Transverse colon (tissue), 4 donors: Measurements from ENCODE around the gene AK4. TPM values are rescaled to one million over a fixed set of nuclear protein-coding genes. Genes with fewer than 3 reads are reported as not detected.

ENCODE experiments used
- DNase-seq: peaks from one replicate; pipeline ENCODE4 v3.0.0-alpha.2; 2019
- H3K27ac ChIP-seq, 4 donors: fragments of 200-600 bp; sonication (generic); 2 replicates each; pipeline ENCODE4 v1.5.1; 2016 to 2018; ENCODE audit warnings: inconsistent platforms in 4 of 4
- H3K27me3 ChIP-seq: fragments of 200-600 bp; sonication (generic); 2 replicates; pipeline ENCODE4 v1.5.1; 2017; ENCODE audit warnings: inconsistent platforms
- H3K36me3 ChIP-seq, 4 donors: fragments of 200-600 bp; sonication (generic); 2 replicates each; pipeline ENCODE4 v1.5.1; 2017 to 2019; ENCODE audit warnings: inconsistent platforms in 4 of 4
- H3K4me1 ChIP-seq, 4 donors: fragments of 200-600 bp; sonication (generic); 2 replicates each; pipeline ENCODE4 v1.5.1; 2017 to 2020; ENCODE audit warnings: inconsistent platforms in 4 of 4
- H3K4me3 ChIP-seq, 4 donors: fragments of 200-600 bp; sonication (generic); 1 replicate in 1 of 4; 2 replicates in 3 of 4; pipeline versions ENCODE4 v1.5.1 to v1.6.1; 2017 to 2019; ENCODE audit warnings: inconsistent platforms in 4 of 4
- H3K9me3 ChIP-seq, 2 donors: fragments of 200-600 bp; sonication (generic); 2 replicates each; pipeline ENCODE4 v1.5.1; 2017 to 2019; ENCODE audit warnings: inconsistent platforms in 2 of 2
- EP300 ChIP-seq: sonication (generic); formaldehyde crosslinking; IDR thresholded peaks from one replicate; pipeline ENCODE4 v1.6.1; 2017; ENCODE audit warnings: antibody characterized with exemption, low read depth
- POLR2A ChIP-seq: fragments of 450-650 bp; IDR thresholded peaks from one replicate; pipeline ENCODE4 v1.6.1; 2016; ENCODE audit warnings: antibody characterized with exemption, mild to moderate bottlenecking, moderate library complexity
- POLR2AphosphoS5 ChIP-seq, 3 donors: sonication (generic); formaldehyde crosslinking; IDR thresholded peaks; one replicate each; pipeline ENCODE4 v1.6.1; 2016; ENCODE audit warnings: antibody characterized with exemption in 3 of 3
- WGBS, 2 donors: methylation state at CpG; one replicate each; pipeline ENCODE4 v1.1.5; 2018; ENCODE audit warnings: low coverage in 1 of 2; 5-methylcytosine and 5-hydroxymethylcytosine counted together
- in situ Hi-C, 4 donors: fragments of 200-750 bp; cut with MboI; loops; one replicate each; pipeline versions ENCODE4 v1.15.0 to v1.15.1; 2017; ENCODE audit warnings: low sequenced_read_pairs in 3 of 4, low pct_ligation_motif_present in 1 of 4, low pct_unique_long_range_greater_than_20kb in 1 of 4
- intact Hi-C: fragments of 100-400 bp; cut with DNase I; formaldehyde crosslinking; loops from one replicate; pipeline ENCODE4 v1.15.1; 2023; ENCODE audit warnings: low total_unique reads
- total RNA-seq, 4 donors: library from RNA; depleted of rRNA; stranded (reverse); fragments of >200 nt; gene quantifications; one replicate each; pipeline ENCODE4 v1.1.0, GENCODE V29; 2016
- TF ChIP-seq, protein P1 (sequence below), 5 experiments: fragments of 200-600 bp in 3 of 5; fragments of 450-650 bp in 2 of 5; sonication (generic) in 3 of 5; IDR thresholded peaks; 1 replicate in 2 of 5; 2 replicates in 3 of 5; pipeline ENCODE4 v1.5.1; 2016 to 2017; ENCODE audit warnings: antibody characterized with exemption in 5 of 5, inconsistent platforms in 3 of 5, mild to moderate bottlenecking in 2 of 5, moderate library complexity in 1 of 5

Gene AK4
- total RNA-seq, 4 donors from 2014 or later, result 12.0 to 42.8 (median 36.1) TPM

DNA sequence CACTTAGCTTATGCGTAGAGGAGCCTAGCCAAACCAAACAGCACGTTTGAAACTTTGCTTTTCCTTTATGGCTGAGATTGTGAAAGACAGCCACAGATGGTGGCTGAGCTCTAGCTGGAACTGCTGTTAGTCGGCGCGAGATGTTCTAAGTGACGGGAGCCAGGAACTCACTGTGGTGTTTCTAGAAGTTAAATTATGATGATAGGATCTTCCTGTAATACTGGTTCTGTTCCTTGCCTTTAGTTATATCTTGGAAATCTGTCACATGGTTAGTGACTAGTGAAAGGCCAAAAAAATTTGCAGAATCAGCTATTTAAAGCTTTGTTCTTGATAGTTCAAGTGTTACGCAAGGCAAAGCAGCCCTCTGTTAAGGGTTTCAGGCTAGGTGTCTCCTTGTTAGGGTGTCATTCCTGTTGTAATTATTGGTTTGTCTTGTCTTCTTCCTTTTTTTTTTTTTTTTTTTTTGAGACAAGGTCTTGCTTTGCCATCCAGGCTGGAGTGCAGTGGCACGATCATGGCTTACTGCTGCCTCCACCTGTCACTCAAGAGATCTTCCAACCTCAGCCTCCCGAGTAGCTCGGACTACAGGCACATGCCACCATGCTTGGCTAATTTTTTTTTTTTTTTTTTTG is 22.6 kb downstream of the AK4 start:
- no peaks in the 10 kb centered on the region for H3K36me3 ChIP-seq
- H3K4me3 ChIP-seq, result no peak overlapping the region
- H3K4me1 ChIP-seq, result peaks cover 4 to 27% (median 7%) of the 10 kb centered on the region in 4 donors
- no peaks in the 10 kb centered on the region for H3K27me3 ChIP-seq
- no peak overlapping the region for H3K27ac ChIP-seq
- in situ Hi-C loops, result no loop called here
- DNase-seq, result peak; percentile 35
- 39 to 71% methylated on average over 7 to 10 of the region's 10 CpGs for WGBS, 2 donors
- TF ChIP-seq, protein P1, sequence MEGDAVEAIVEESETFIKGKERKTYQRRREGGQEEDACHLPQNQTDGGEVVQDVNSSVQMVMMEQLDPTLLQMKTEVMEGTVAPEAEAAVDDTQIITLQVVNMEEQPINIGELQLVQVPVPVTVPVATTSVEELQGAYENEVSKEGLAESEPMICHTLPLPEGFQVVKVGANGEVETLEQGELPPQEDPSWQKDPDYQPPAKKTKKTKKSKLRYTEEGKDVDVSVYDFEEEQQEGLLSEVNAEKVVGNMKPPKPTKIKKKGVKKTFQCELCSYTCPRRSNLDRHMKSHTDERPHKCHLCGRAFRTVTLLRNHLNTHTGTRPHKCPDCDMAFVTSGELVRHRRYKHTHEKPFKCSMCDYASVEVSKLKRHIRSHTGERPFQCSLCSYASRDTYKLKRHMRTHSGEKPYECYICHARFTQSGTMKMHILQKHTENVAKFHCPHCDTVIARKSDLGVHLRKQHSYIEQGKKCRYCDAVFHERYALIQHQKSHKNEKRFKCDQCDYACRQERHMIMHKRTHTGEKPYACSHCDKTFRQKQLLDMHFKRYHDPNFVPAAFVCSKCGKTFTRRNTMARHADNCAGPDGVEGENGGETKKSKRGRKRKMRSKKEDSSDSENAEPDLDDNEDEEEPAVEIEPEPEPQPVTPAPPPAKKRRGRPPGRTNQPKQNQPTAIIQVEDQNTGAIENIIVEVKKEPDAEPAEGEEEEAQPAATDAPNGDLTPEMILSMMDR (IDR thresholded peaks at IDR 0.05), result no peak
- TF ChIP-seq EP300 (no peak), POLR2AphosphoS5 (IDR thresholded peaks at IDR 0.05) (peak in 2 of 3 donors; percentile 16 to 21), POLR2A (no peak)
- no peaks in the 10 kb centered on the region for H3K9me3 ChIP-seq
- intact Hi-C loops, result no loop called here

GRCh38 chr1:65172936-65173690 is 25.1 kb downstream of the AK4 start:
- Histone ChIP-seq H3K4me3 (no peak overlapping the region), H3K27me3 (no peaks in the 10 kb centered on the region), H3K36me3 (no peaks in the 10 kb centered on the region), H3K4me1 (peaks cover 5 to 25% (median 8%) of the 10 kb centered on the region in 4 donors), H3K9me3 (no peaks in the 10 kb centered on the region), H3K27ac (no peak overlapping the region)
- DNase-seq, result no peak
- in situ Hi-C loops, result no loop called here
- WGBS, 2 donors, result 87 to 100% methylated on average over 1 to 14 of the region's 14 CpGs
- intact Hi-C loops, result no loop called here
- TF ChIP-seq POLR2AphosphoS5 (IDR thresholded peaks at IDR 0.05) (no peak), POLR2A (no peak), EP300 (no peak)
- TF ChIP-seq, protein P1 (IDR thresholded peaks at IDR 0.05), result no peak

DNA sequence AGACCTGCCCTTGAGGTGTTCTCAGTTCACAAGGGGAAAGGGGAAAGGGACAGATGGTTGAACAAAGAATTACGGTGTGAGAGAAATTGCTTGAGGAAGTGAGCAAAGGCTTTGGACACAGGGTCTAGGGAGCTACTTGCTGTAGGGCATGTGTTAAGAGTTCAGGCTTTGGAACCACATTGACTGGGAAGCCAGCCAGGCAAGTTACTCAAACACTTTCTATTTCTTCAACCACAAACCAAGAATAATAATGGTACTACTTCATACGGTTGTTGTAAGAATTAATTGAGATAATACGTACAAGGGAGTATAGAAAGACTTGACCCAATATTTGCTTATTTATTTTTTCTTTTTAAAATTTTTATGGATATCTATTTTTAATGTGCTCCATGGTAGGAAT is 26.6 kb downstream of the AK4 start:
- H3K27ac ChIP-seq, result no peak overlapping the region
- peaks cover 5 to 25% (median 8%) of the 10 kb centered on the region in 4 donors for H3K4me1 ChIP-seq
- peak; percentile 35 for DNase-seq
- in situ Hi-C loops (no loop called here), intact Hi-C loops (no loop called here)
- TF ChIP-seq, protein P1 (IDR thresholded peaks at IDR 0.05), result no peak
- TF ChIP-seq POLR2A, result no peak
- H3K27me3 ChIP-seq, result no peaks in the 10 kb centered on the region
- H3K4me3 ChIP-seq, result no peak overlapping the region
- WGBS, 2 donors, result 33 to 36% methylated on average over 3 of the region's 3 CpGs
- no peaks in the 10 kb centered on the region for H3K9me3 ChIP-seq
- no peaks in the 10 kb centered on the region for H3K36me3 ChIP-seq

DNA sequence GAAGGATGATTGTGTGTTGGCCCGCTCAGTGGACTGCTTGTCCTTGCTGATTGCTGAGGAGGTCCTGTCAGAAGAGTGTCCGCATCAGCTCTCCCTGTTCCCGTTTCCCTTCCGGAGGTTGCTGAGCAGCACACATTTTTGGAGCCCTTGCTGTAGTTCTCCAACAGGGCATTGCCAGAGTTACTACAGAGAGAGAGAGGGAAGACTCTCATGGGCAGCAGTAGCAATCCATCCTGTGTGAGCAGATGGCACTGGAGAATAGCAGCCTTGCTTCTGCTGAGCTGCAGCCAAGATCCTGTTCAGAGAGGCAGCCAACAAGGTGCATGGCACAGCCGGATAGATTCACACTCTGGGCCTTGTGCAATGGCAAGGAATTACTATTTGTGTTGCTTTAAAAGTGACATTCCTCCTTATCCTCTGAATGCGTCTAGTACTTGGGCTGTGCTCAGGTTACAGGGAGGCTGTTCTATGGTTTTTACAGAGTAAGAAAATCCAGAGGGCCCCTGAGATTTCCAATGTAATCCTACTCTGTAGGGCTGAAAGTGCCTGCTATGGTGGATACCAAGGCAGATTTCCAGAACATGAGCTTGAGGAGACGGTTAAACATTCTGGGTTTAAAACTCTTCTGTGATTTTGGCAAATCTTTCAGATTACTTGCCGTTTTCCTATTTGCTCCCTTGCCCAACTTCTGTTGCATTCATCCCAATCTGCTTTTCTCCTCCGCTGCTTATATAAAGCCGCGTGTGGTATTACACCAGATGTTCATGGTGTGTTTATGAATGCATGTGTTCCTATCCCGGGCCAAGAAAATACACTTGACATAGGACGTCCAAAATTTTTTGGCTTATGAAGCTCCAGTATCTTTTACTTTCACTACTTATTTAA is 27.4 kb downstream of the AK4 start:
- H3K9me3 ChIP-seq, result no peaks in the 10 kb centered on the region
- H3K36me3 ChIP-seq, result no peaks in the 10 kb centered on the region
- in situ Hi-C loops, result no loop called here
- TF ChIP-seq POLR2A, result no peak
- TF ChIP-seq, protein P1 (IDR thresholded peaks at IDR 0.05), result no peak
- no peak for TF ChIP-seq EP300
- TF ChIP-seq POLR2AphosphoS5 (IDR thresholded peaks at IDR 0.05), result no peak
- peaks cover 4 to 21% (median 7%) of the 10 kb centered on the region in 4 donors for H3K4me1 ChIP-seq
- peak overlapping the region in 3 of 4 donors; percentile 13 to 33 (median 18) for H3K27ac ChIP-seq
- H3K27me3 ChIP-seq, result no peaks in the 10 kb centered on the region
- H3K4me3 ChIP-seq, result no peak overlapping the region
- intact Hi-C loops, result no loop called here
- 74 to 76% methylated on average over 7 to 13 of the region's 13 CpGs for WGBS, 2 donors
- DNase-seq, result no peak
